H1 (cell line): ENCODE results near the gene MOB2. TPM values are rescaled to one million over a fixed set of nuclear protein-coding genes. Genes with fewer than 3 reads are reported as not detected.

Source experiments
- CTCF ChIA-PET: fragments of 300-600 bp; sonication (Branson Sonifier 250); formaldehyde crosslinking; loops from one replicate; lab custom pipeline; 2021; ENCODE audit not compliant: partially characterized antibody; lab: Charles Lee
- POLR2A ChIA-PET: fragments of 300-600 bp; sonication (Branson Sonifier 250); formaldehyde crosslinking; loops from one replicate; lab custom pipeline; 2021; ENCODE audit warnings: inconsistent platforms; ENCODE audit not compliant: partially characterized antibody; lab: Charles Lee
- DNase-seq, 2 experiments: peaks; one replicate each; pipeline versions ENCODE4 v3.0.0 to v3.0.0-alpha.2; 2010 to 2022; ENCODE audit warnings: low spot score in 2 of 2, low read depth in 1 of 2, mixed read lengths in 1 of 2
- FAIRE-seq: peaks from 2 replicates; lab custom pipeline; 2011; peaks lifted over from hg19 to GRCh38; lab: Jason Lieb, UNC
- H2AFZ ChIP-seq: 2 replicates; pipeline ENCODE4 v1.8.1; 2012; ENCODE audit warnings: low read length, inconsistent platforms
- H2AK5ac ChIP-seq: 2 replicates; pipeline ENCODE4 v1.6.1; 2013; ENCODE audit warnings: low read depth, low read length
- H2BK120ac ChIP-seq: replicated peaks from 2 replicates; pipeline ENCODE3; 2013; ENCODE audit warnings: low read depth, low read length, inconsistent platforms
- H2BK12ac ChIP-seq: 2 replicates; pipeline ENCODE4 v1.6.1; 2013; ENCODE audit warnings: low read depth, low read length
- H2BK15ac ChIP-seq: 2 replicates; pipeline ENCODE4 v1.6.1; 2013; ENCODE audit warnings: low read length
- H2BK20ac ChIP-seq: 2 replicates; pipeline ENCODE4 v1.6.1; 2013; ENCODE audit warnings: low read length
- H2BK5ac ChIP-seq: 2 replicates; pipeline ENCODE4 v1.6.1; 2013; ENCODE audit warnings: low read depth, low read length
- H3K14ac ChIP-seq: 2 replicates; pipeline ENCODE4 v1.6.1; 2013; ENCODE audit warnings: inconsistent platforms; ENCODE audit not compliant: insufficient read length
- H3K18ac ChIP-seq: 2 replicates; pipeline ENCODE4 v1.6.1; 2013; ENCODE audit warnings: low read length; ENCODE audit errors: extremely low read depth
- H3K23ac ChIP-seq: 2 replicates; pipeline ENCODE4 v1.6.1; 2013; ENCODE audit warnings: inconsistent platforms; ENCODE audit not compliant: insufficient read length
- H3K23me2 ChIP-seq: 2 replicates; pipeline ENCODE4 v1.6.1; 2013; ENCODE audit warnings: low read depth, low read length
- H3K27ac ChIP-seq: 2 replicates; pipeline ENCODE4 v1.6.1; 2011; ENCODE audit warnings: low read depth, low read length, inconsistent platforms
- H3K27me3 ChIP-seq, 4 experiments: replicated peaks in 1 of 4; 1 replicate in 1 of 4; 2 replicates in 3 of 4; pipeline versions ENCODE4 v1.6.1 to v1.8.1; 2011 to 2013; ENCODE audit warnings: low read length in 3 of 4, mild to moderate bottlenecking in 3 of 4, inconsistent platforms in 2 of 4, mixed read lengths in 2 of 4, moderate library complexity in 1 of 4; ENCODE audit not compliant: control insufficient read depth in 3 of 4, insufficient read depth in 3 of 4; ENCODE audit errors: extremely low read depth in 1 of 4
- H3K36me3 ChIP-seq, 4 experiments: 2 replicates each; pipeline versions ENCODE4 v1.6.1 to v1.8.1; 2011 to 2013; ENCODE audit warnings: mild to moderate bottlenecking in 4 of 4, low read length in 3 of 4, moderate library complexity in 2 of 4, control low read depth in 1 of 4, inconsistent platforms in 1 of 4; ENCODE audit not compliant: insufficient read depth in 4 of 4, control insufficient read depth in 2 of 4
- H3K4ac ChIP-seq: replicated peaks from 2 replicates; pipeline ENCODE3; 2013; ENCODE audit warnings: low read length, low read depth, mixed read lengths, inconsistent platforms; ENCODE audit not compliant: insufficient read length
- H3K4me1 ChIP-seq, 4 experiments: replicated peaks in 1 of 4; 1 replicate in 1 of 4; 2 replicates in 3 of 4; pipeline versions ENCODE4 v1.6.1 to v1.8.1; 2011 to 2013; ENCODE audit warnings: low read length in 3 of 4, inconsistent platforms in 2 of 4, mixed read lengths in 1 of 4; ENCODE audit not compliant: insufficient read depth in 4 of 4, control insufficient read depth in 3 of 4
- H3K4me2 ChIP-seq, 2 experiments: 2 replicates each; pipeline versions ENCODE4 v1.6.1 to v1.8.1; 2011 to 2013; ENCODE audit warnings: low read depth in 2 of 2, low read length in 2 of 2, control low read depth in 1 of 2, inconsistent platforms in 1 of 2, mild to moderate bottlenecking in 1 of 2; ENCODE audit not compliant: insufficient read depth in 1 of 2
- H3K4me3 ChIP-seq, 4 experiments: fragments of 200-600, 300-600 bp in 1 of 4; sonication (generic), shearing (Covaris generic), sonication (Bioruptor Twin) in 1 of 4; 2 replicates each; pipeline versions ENCODE4 v1.5.1 to v1.8.1; 2011 to 2016; ENCODE audit warnings: low read length in 4 of 4, low read depth in 3 of 4, control low read depth in 2 of 4, inconsistent platforms in 2 of 4, mild to moderate bottlenecking in 2 of 4, mixed read lengths in 1 of 4, moderate library complexity in 1 of 4; ENCODE audit not compliant: insufficient read depth in 2 of 4; ENCODE audit errors: extremely low read depth in 1 of 4
- H3K56ac ChIP-seq: replicated peaks from 2 replicates; pipeline ENCODE3; 2013; ENCODE audit warnings: low read depth, mild to moderate bottlenecking, mixed read lengths, low read length, inconsistent platforms; ENCODE audit not compliant: insufficient read length
- H3K79me1 ChIP-seq: 2 replicates; pipeline ENCODE4 v1.6.1; 2013; ENCODE audit warnings: low read depth, low read length, control low read depth
- H3K79me2 ChIP-seq, 2 experiments: 2 replicates each; pipeline versions ENCODE4 v1.6.1 to v1.8.1; 2012 to 2013; ENCODE audit warnings: low read length in 2 of 2, mild to moderate bottlenecking in 2 of 2, inconsistent platforms in 1 of 2; ENCODE audit not compliant: insufficient read depth in 2 of 2, control insufficient read depth in 1 of 2
- H3K9ac ChIP-seq, 4 experiments: replicated peaks in 1 of 4; 1 replicate in 1 of 4; 2 replicates in 3 of 4; pipeline versions ENCODE4 v1.6.1 to v1.8.1; 2011 to 2013; ENCODE audit warnings: low read depth in 3 of 4, low read length in 3 of 4, control low read depth in 2 of 4, mild to moderate bottlenecking in 2 of 4, moderate library complexity in 2 of 4, inconsistent platforms in 1 of 4; ENCODE audit errors: extremely low read depth in 1 of 4
- H3K9me3 ChIP-seq, 2 experiments: 2 replicates each; pipeline versions ENCODE4 v1.6.1 to v1.8.1; 2012 to 2013; ENCODE audit warnings: mild to moderate bottlenecking in 2 of 2, moderate library complexity in 2 of 2, control low read depth in 1 of 2, inconsistent platforms in 1 of 2, low read depth in 1 of 2, low read length in 1 of 2, mixed read lengths in 1 of 2; ENCODE audit not compliant: insufficient read depth in 2 of 2
- H4K20me1 ChIP-seq, 2 experiments: replicated peaks in 1 of 2; 2 replicates each; pipeline versions ENCODE3 to v1.8.1; 2011 to 2013; ENCODE audit warnings: inconsistent platforms in 2 of 2, low read length in 2 of 2, mild to moderate bottlenecking in 1 of 2; ENCODE audit not compliant: insufficient read depth in 2 of 2, control insufficient read depth in 1 of 2
- H4K5ac ChIP-seq: 2 replicates; pipeline ENCODE4 v1.6.1; 2013; ENCODE audit warnings: low read length, low read depth, mixed read lengths, inconsistent platforms; ENCODE audit not compliant: insufficient read length
- H4K8ac ChIP-seq: 2 replicates; pipeline ENCODE4 v1.8.0; 2013; ENCODE audit warnings: mild to moderate bottlenecking, moderate library complexity, low read length, inconsistent platforms; ENCODE audit not compliant: insufficient read depth; ENCODE audit errors: extremely low read depth
- H4K91ac ChIP-seq: replicated peaks from 2 replicates; pipeline ENCODE3; 2013; ENCODE audit warnings: low read length, mixed read lengths, inconsistent platforms; ENCODE audit not compliant: insufficient read length
- ASH2L ChIP-seq: fragments of 200-600, 300-600 bp; sonication (generic); IDR thresholded peaks from one replicate; pipeline ENCODE4 v1.7.1; 2017; ENCODE audit warnings: low read length
- BCL11A ChIP-seq, 2 experiments: IDR thresholded peaks; one replicate each; pipeline ENCODE4 v1.6.1; 2011; ENCODE audit warnings: low read depth in 2 of 2, low read length in 2 of 2, mild to moderate bottlenecking in 2 of 2
- MAFK ChIP-seq: IDR thresholded peaks from 2 replicates; pipeline ENCODE4 v1.6.1; 2012; ENCODE audit warnings: low read depth, mild to moderate bottlenecking, improper control_type of control experiment, low read length
- SP4 ChIP-seq: IDR thresholded peaks from 2 replicates; pipeline ENCODE4 v1.6.1; 2012; ENCODE audit warnings: low read length, inconsistent platforms
- TEAD4 ChIP-seq: IDR thresholded peaks from 2 replicates; pipeline ENCODE4 v1.6.1; 2012; ENCODE audit warnings: low read depth, low read length, inconsistent platforms, mixed read lengths
- WGBS, 2 experiments: shearing (Covaris generic) in 1 of 2; methylation state at CpG; one replicate each; pipeline versions ENCODE4 v1.1.6 to v1.1.7; 2013 to 2015; ENCODE audit warnings: low lambda C conversion rate in 2 of 2, mixed read lengths in 2 of 2, inconsistent platforms in 1 of 2, low coverage in 1 of 2, missing lambda C conversion rate in 1 of 2; ENCODE audit not compliant: insufficient replicate concordance in 2 of 2, insufficient coverage in 1 of 2, insufficient read length in 1 of 2; ENCODE audit errors: extremely low coverage in 1 of 2, missing lambda C conversion rate in 1 of 2; 5-methylcytosine and 5-hydroxymethylcytosine counted together
- polyA plus RNA-seq, 7 experiments: library from polyadenylated mRNA; depleted of rRNA in 3 of 7; stranded (reverse) in 5 of 7; unstranded in 2 of 7; fragments of >200 nt in 5 of 7; fragments of 200-250 nt in 2 of 7; gene quantifications; 1 replicate in 5 of 7; 2 replicates in 1 of 7; 4 replicates in 1 of 7; pipeline versions ENCODE4 v1.2.1 to v1.2.3, GENCODE V29; 2011 to 2013; ENCODE audit warnings: missing spikeins in 2 of 7, mixed read lengths in 2 of 7
- total RNA-seq: library from RNA; stranded (reverse); fragmentation: NEBNext Ultra II Directional; extraction: Animal tissue kit (Norgen Biotek cat#: 25700); gene quantifications from 2 replicates; pipeline ENCODE4 v1.2.1, GENCODE V29; 2021
- TF ChIP-seq, protein P1 (sequence below): IDR thresholded peaks from 2 replicates; pipeline ENCODE4 v1.6.1; 2012; ENCODE audit warnings: low read length, inconsistent platforms
- TF ChIP-seq, protein P2 (sequence below): IDR thresholded peaks from 2 replicates; pipeline ENCODE4 v1.6.1; 2012; ENCODE audit warnings: inconsistent platforms
- TF ChIP-seq, protein P3 (sequence below): IDR thresholded peaks from 2 replicates; pipeline ENCODE4 v1.6.1; 2011; ENCODE audit warnings: low read depth, mild to moderate bottlenecking, low read length; ENCODE audit not compliant: insufficient read depth

MOB2 gene
- total and polyA plus RNA-seq, 2 of the 8 experiments (the other 6 are each of a cell fraction or from before 2014, with no cell fraction given): 18.6 to 28.2 TPM

DNA sequence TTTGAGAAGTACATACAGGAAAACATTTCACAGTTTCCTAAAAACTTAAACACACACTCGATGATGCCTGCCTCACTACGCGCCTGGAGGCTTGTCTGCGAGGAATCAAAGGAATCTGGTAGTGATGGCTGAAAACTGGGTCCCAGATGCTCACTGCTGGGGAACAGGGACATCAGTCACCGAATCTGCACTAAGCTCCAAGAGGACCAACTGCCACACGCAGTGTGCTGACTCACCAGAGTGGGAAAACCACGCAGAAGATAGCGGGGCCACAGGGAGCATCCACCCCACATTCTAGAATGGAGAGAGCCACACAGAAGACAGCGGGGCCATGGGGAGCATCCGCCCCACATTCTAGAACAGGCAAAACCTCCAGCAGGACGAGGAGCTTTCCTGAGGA is 24.3 kb upstream of the MOB2 start:
- H3K14ac ChIP-seq: no peak overlapping the region
- TF ChIP-seq, protein P1, sequence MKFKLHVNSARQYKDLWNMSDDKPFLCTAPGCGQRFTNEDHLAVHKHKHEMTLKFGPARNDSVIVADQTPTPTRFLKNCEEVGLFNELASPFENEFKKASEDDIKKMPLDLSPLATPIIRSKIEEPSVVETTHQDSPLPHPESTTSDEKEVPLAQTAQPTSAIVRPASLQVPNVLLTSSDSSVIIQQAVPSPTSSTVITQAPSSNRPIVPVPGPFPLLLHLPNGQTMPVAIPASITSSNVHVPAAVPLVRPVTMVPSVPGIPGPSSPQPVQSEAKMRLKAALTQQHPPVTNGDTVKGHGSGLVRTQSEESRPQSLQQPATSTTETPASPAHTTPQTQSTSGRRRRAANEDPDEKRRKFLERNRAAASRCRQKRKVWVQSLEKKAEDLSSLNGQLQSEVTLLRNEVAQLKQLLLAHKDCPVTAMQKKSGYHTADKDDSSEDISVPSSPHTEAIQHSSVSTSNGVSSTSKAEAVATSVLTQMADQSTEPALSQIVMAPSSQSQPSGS: no peak
- TF ChIP-seq, protein P2, sequence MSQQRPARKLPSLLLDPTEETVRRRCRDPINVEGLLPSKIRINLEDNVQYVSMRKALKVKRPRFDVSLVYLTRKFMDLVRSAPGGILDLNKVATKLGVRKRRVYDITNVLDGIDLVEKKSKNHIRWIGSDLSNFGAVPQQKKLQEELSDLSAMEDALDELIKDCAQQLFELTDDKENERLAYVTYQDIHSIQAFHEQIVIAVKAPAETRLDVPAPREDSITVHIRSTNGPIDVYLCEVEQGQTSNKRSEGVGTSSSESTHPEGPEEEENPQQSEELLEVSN: no peak
- TF ChIP-seq TEAD4 (no peak), SP4 (no peak), ASH2L (no peak), BCL11A (IDR thresholded peaks at IDR 0.05; ENCODE audit: low read depth in 2 of 2, low read length in 2 of 2) (no peak), MAFK (no peak)
- TF ChIP-seq, protein P3, sequence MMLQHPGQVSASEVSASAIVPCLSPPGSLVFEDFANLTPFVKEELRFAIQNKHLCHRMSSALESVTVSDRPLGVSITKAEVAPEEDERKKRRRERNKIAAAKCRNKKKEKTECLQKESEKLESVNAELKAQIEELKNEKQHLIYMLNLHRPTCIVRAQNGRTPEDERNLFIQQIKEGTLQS: no peak
- H2BK15ac ChIP-seq: no peak overlapping the region
- H3K79me2 ChIP-seq: peaks cover 0 to 24% of the 10 kb centered on the region in 2 experiments; a peak in 1 of 4 replicates
- H4K8ac ChIP-seq: peak overlapping the region; percentile 35; the same call in 1 of the 2 replicates
- H2BK20ac ChIP-seq: no peak overlapping the region
- ChIA-PET CTCF (interaction anchor here (1.0 kb wide), 2 partner anchors 9 to 26 kb away, joined by 3 read pairs; no protein-coding TSS in a partner anchor), POLR2A (interaction anchor here (1.1 to 1.5 kb wide), 2 partner anchors 102 to 160 kb away, joined by 3 read pairs; no protein-coding TSS in a partner anchor)
- H3K23ac ChIP-seq: no peak overlapping the region
- no peak overlapping the region for H3K56ac ChIP-seq
- no peak overlapping the region for H3K18ac ChIP-seq
- H3K9ac ChIP-seq: no peak overlapping the region
- 88% methylated on average over 11 of the region's 11 CpGs; no CpG with 5 or more reads in 1 of the 2 experiments for WGBS, 2 experiments
- peaks cover 2 to 20% of the 10 kb centered on the region in 2 experiments for H4K20me1 ChIP-seq
- no peak overlapping the region for H3K4ac ChIP-seq
- no peaks in the 10 kb centered on the region for H3K36me3 ChIP-seq
- no peak overlapping the region; the same call in 1 of the 2 replicates for H2BK12ac ChIP-seq
- no peak overlapping the region for H4K91ac ChIP-seq
- peaks cover 0 to 21% (median 15%) of the 10 kb centered on the region in 4 experiments; a peak in 6 of 7 replicates for H3K4me1 ChIP-seq
- no peak overlapping the region for H2AFZ ChIP-seq
- no peak for FAIRE-seq
- peaks cover 22% of the 10 kb centered on the region for H3K79me1 ChIP-seq
- no peak overlapping the region for H3K27ac ChIP-seq
- no peaks in the 10 kb centered on the region for H3K9me3 ChIP-seq
- no peak overlapping the region for H2AK5ac ChIP-seq
- H3K23me2 ChIP-seq: no peaks in the 10 kb centered on the region
- no peak for DNase-seq
- no peak overlapping the region for H4K5ac ChIP-seq
- H3K27me3 ChIP-seq: no peaks in the 10 kb centered on the region
- no peak overlapping the region for H2BK5ac ChIP-seq
- H3K4me2 ChIP-seq: no peak overlapping the region
- H2BK120ac ChIP-seq: no peak overlapping the region
- no peak overlapping the region for H3K4me3 ChIP-seq
